Astrocyte of the spinal cord (primary cell): ENCODE data around the gene TFF1.

ENCODE experiments used
- DNase-seq: peaks from one replicate; pipeline ENCODE4 v3.0.0; 2011; ENCODE audit warnings: low read depth, low spot score
- H3K4me3 ChIP-seq: 2 replicates; pipeline ENCODE4 v1.5.1; 2011; ENCODE audit warnings: low read depth, mild to moderate bottlenecking, low read length, moderate library complexity
- CTCF ChIP-seq: IDR thresholded peaks from 2 replicates; pipeline ENCODE4 v1.5.1; 2012; ENCODE audit warnings: low read depth, mild to moderate bottlenecking, low read length, inconsistent platforms
- in situ Hi-C: cut with HindIII; loops from 2 replicates; pipeline ENCODE4 v1.10.0; 2017; ENCODE audit warnings: low sequenced_read_pairs

TFF1 gene

GRCh38 chr21:42367367-42368165 lies 1.2 kb upstream of the TFF1 start:
- in situ Hi-C loops: no loop called here
- no peak for DNase-seq
- TF ChIP-seq CTCF: no peak
- no peak overlapping the region for H3K4me3 ChIP-seq

- in situ Hi-C loops: no loop called here
- no peak for DNase-seq
- no peak for TF ChIP-seq CTCF
- no peak overlapping the region for H3K4me3 ChIP-seq
Measured at GRCh38 chr21:42365770-42366169, 565 bp downstream of the TFF1 start.

- in situ Hi-C loops: no loop called here
- no peak overlapping the region for H3K4me3 ChIP-seq
- no peak for DNase-seq
- TF ChIP-seq CTCF: no peak
Measured at GRCh38 chr21:42364304-42364865, 1.9 kb downstream of the TFF1 start.

GRCh38 chr21:42363312-42363711 lies 3.0 kb downstream of the TFF1 start:
- TF ChIP-seq CTCF: no peak
- DNase-seq: no peak
- no peak overlapping the region for H3K4me3 ChIP-seq
- in situ Hi-C loops: no loop called here

- in situ Hi-C loops: no loop called here
- no peak for TF ChIP-seq CTCF
- DNase-seq: no peak
- H3K4me3 ChIP-seq: no peak overlapping the region
Measured at GRCh38 chr21:42362700-42363099, 3.6 kb downstream of the TFF1 start.

- H3K4me3 ChIP-seq: no peak overlapping the region
Measured at GRCh38 chr21:42362198-42362597, 4.1 kb downstream of the TFF1 start.

More at GRCh38 chr21:42362198-42362597, 4.1 kb downstream of the TFF1 start:
- in situ Hi-C loops: no loop called here
- no peak for TF ChIP-seq CTCF
- DNase-seq: no peak
